Measurements from ENCODE around the gene MARCHF6.

MARCHF6 gene

GRCh38 chr5:10323588-10324488 is 29.7 kb upstream of the MARCHF6 start:
- no peak for FAIRE-seq

GRCh38 chr5:10324518-10325370 is 28.8 kb upstream of the MARCHF6 start:
- FAIRE-seq: no peak

GRCh38 chr5:10328323-10328722 is 25.2 kb upstream of the MARCHF6 start:
- no peak for FAIRE-seq

- FAIRE-seq: no peak
These were observed 24.1 kb upstream of the MARCHF6 start for GRCh38 chr5:10329446-10329819.

GRCh38 chr5:10329820-10330481 is 23.5 kb upstream of the MARCHF6 start:
- peak; percentile 95 for FAIRE-seq

GRCh38 chr5:10330511-10331230 is 22.8 kb upstream of the MARCHF6 start:
- FAIRE-seq: no peak

GRCh38 chr5:10331341-10331796 is 22.1 kb upstream of the MARCHF6 start:
- FAIRE-seq: no peak

- no peak for FAIRE-seq
These were observed 21.2 kb upstream of the MARCHF6 start for GRCh38 chr5:10332301-10332700.

- FAIRE-seq: no peak
These were observed 20.1 kb upstream of the MARCHF6 start for GRCh38 chr5:10333154-10334006.

GRCh38 chr5:10334831-10335230 is 18.7 kb upstream of the MARCHF6 start:
- FAIRE-seq: no peak

GRCh38 chr5:10335711-10336470 is 17.6 kb upstream of the MARCHF6 start:
- no peak for FAIRE-seq

- no peak for FAIRE-seq
These were observed 16.4 kb upstream of the MARCHF6 start for GRCh38 chr5:10337107-10337506.

- no peak for FAIRE-seq
These were observed 15.5 kb upstream of the MARCHF6 start for GRCh38 chr5:10337986-10338385.

GRCh38 chr5:10338686-10339057 is 14.8 kb upstream of the MARCHF6 start:
- FAIRE-seq: no peak

- FAIRE-seq: no peak
These were observed 14.3 kb upstream of the MARCHF6 start for GRCh38 chr5:10339058-10339811.

- FAIRE-seq: no peak
These were observed 13.5 kb upstream of the MARCHF6 start for GRCh38 chr5:10339958-10340357.

- FAIRE-seq: no peak
These were observed 10.0 kb upstream of the MARCHF6 start for GRCh38 chr5:10343486-10343885.

- FAIRE-seq: peak; percentile 51
These were observed 8.9 kb upstream of the MARCHF6 start for GRCh38 chr5:10344461-10345106.

- FAIRE-seq: no peak
These were observed 5.2 kb upstream of the MARCHF6 start for GRCh38 chr5:10348258-10348657.
